AG04449 (cell line): ENCODE results near the gene IQCK.

Source experiments
- CTCF ChIA-PET: fragments of 350-600 bp; formaldehyde crosslinking; extraction: SDS; loops from one replicate; lab custom pipeline; 2021; ENCODE audit warnings: antibody characterized with exemption; lab: Yijun Ruan, JAX
- POLR2A ChIA-PET: fragments of 400-600, 350-600 bp; formaldehyde crosslinking; extraction: SDS; loops from one replicate; lab custom pipeline; 2020; ENCODE audit warnings: antibody characterized with exemption, inconsistent platforms; lab: Yijun Ruan, JAX
- DNase-seq: peaks from one replicate; pipeline ENCODE4 v3.0.0-alpha.2; 2010; ENCODE audit warnings: low read depth, low spot score
- H3K4me3 ChIP-seq: 2 replicates; pipeline ENCODE4 v1.5.1; 2011; ENCODE audit warnings: low read depth, mild to moderate bottlenecking, control low read depth, low read length
- CTCF ChIP-seq: IDR thresholded peaks from one replicate; pipeline ENCODE4 v1.5.1; 2011; ENCODE audit warnings: mild to moderate bottlenecking, moderate library complexity, low read length, control low read depth, inconsistent platforms; ENCODE audit not compliant: insufficient read depth; ENCODE audit errors: missing control alignments

IQCK gene

GRCh38 chr16:19844945-19845641 is 127.0 kb downstream of the IQCK start:
- no peak for TF ChIP-seq CTCF
- ChIA-PET POLR2A (interaction anchor here (1.0 kb wide), 1 partner anchor 149 kb away, joined by 3 read pairs; no protein-coding TSS in a partner anchor), CTCF (interaction anchor here (1.8 to 2.3 kb wide), 2 partner anchors 14 to 244 kb away, joined by 5 to 8 read pairs; no protein-coding TSS in a partner anchor)
- no peak overlapping the region for H3K4me3 ChIP-seq
- DNase-seq, result no peak

- POLR2A ChIA-PET, result no interaction called here
- CTCF ChIA-PET, result no interaction called here
- H3K4me3 ChIP-seq, result no peak overlapping the region
- no peak for DNase-seq
- no peak for TF ChIP-seq CTCF
Observed at GRCh38 chr16:19846436-19846835, 128.4 kb downstream of the IQCK start.

- CTCF ChIA-PET, result no interaction called here
- H3K4me3 ChIP-seq, result no peak overlapping the region
Observed at GRCh38 chr16:19848756-19849155, 130.7 kb downstream of the IQCK start.

DNA sequence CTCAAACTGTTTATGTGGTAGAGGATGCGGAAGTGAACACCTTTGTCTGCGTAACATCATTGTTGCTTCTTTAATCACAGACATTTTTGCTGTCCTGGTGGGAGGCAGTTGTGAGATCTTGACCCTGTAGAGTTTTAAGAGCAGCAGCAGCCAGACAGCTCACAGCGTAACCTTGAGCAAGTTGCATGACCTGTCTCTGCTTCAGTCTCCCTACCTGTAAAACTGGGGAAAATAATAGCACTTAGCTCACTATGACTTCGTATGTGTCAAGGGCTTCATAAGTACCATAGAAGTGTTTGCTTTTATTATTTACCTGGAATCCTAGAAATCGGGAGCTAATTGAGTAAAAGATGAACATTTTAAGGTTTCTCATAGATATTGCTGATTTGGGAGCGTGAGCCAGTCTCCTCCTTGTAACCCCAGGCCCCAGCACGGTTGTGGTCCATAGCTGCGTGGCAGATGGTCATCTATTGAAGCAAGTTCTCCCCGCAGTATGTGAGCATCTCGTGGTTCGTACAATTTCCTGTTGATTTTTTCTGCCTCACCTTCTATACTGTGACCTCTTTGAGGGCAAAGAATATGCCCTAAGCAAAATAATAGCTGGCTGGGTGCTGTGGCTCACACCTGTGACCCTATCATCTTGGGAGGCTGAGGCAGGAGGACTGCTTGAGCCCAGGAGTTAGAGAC is 132.2 kb downstream of the IQCK start:
- TF ChIP-seq CTCF, result no peak
- DNase-seq, result no peak
- H3K4me3 ChIP-seq, result no peak overlapping the region
- ChIA-PET POLR2A (no interaction called here), CTCF (interaction anchor here (0.8 kb wide), 1 partner anchor 205 kb away, joined by 3 read pairs; no protein-coding TSS in a partner anchor)

More at GRCh38 chr16:19848756-19849155, 130.7 kb downstream of the IQCK start:
- DNase-seq, result no peak
- TF ChIP-seq CTCF, result no peak
- POLR2A ChIA-PET, result no interaction called here

DNA sequence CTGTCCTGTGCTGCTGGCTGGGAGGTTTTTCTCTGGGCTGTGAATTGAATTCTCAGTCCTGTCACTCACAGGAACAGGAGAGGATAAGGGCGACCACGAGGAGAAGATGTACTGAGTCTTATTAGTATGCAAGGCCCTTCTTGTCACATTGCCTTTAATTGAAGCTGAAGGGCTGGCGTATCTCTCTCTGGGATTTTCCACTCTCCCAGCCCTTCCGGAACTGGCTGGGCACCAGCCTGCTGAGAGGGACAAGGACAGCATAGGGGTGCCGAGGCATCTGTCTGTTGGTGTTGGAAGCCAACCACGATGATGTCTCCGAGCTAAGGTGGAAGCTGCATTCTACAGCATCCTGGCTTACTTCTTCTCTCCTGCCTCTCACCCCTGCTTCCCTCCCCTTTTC is 133.4 kb downstream of the IQCK start:
- ChIA-PET CTCF (no interaction called here), POLR2A (no interaction called here)
- no peak overlapping the region for H3K4me3 ChIP-seq
- DNase-seq, result no peak
- TF ChIP-seq CTCF, result no peak

- ChIA-PET CTCF (interaction anchor here (1.5 kb wide), 1 partner anchor 33 kb away, joined by 5 read pairs; no protein-coding TSS in a partner anchor), POLR2A (no interaction called here)
- no peak for TF ChIP-seq CTCF
- DNase-seq, result no peak
- H3K4me3 ChIP-seq, result no peak overlapping the region
Observed at GRCh38 chr16:19853132-19853741, 135.2 kb downstream of the IQCK start.
